IMR-90 (cell line): ENCODE measurements around the gene TRABD. TPM values are rescaled to one million over a fixed set of nuclear protein-coding genes. Genes with fewer than 3 reads are reported as not detected.

Source experiments
- ATAC-seq: fragments of 200-7000 bp; cut with Tn5 transposase; 2 replicates; pipeline ENCODE4 v1.9.1; 2020; ENCODE audit warnings: low read depth, mild to moderate bottlenecking, moderate library complexity
- BruUV-seq: library from RNA; stranded (reverse); fragments of 400-500 nt; replicated peaks from 2 replicates; lab custom pipeline; 2021; lab: Mats Ljungman, UMichigan
- CTCF ChIA-PET: fragments of 300-600 bp; formaldehyde crosslinking; extraction: SDS; loops from one replicate; lab custom pipeline; 2021; ENCODE audit warnings: antibody characterized with exemption; lab: Yijun Ruan, JAX
- POLR2A ChIA-PET: fragments of 300-600 bp; sonication (Branson Sonifier 250); formaldehyde crosslinking; loops from one replicate; lab custom pipeline; 2022; ENCODE audit warnings: antibody characterized with exemption; ENCODE audit not compliant: unreplicated experiment; lab: Charles Lee
- DNase-seq: peaks from one replicate; pipeline ENCODE4 v3.0.0; 2013
- H2AFZ ChIP-seq: replicated peaks from 2 replicates; pipeline ENCODE3; 2013; ENCODE audit warnings: low read length, mild to moderate bottlenecking; ENCODE audit not compliant: poor library complexity
- H2AK5ac ChIP-seq: 2 replicates; pipeline ENCODE4 v1.6.1; 2013; ENCODE audit warnings: low read depth, low read length, inconsistent platforms
- H2AK9ac ChIP-seq: replicated peaks from 2 replicates; pipeline ENCODE3; 2013; ENCODE audit warnings: mild to moderate bottlenecking, low read depth, low read length, moderate library complexity; ENCODE audit not compliant: poor library complexity
- H2BK120ac ChIP-seq: 2 replicates; pipeline ENCODE4 v1.6.1; 2013; ENCODE audit warnings: low read depth, low read length, inconsistent platforms
- H2BK15ac ChIP-seq: 3 replicates; pipeline ENCODE4 v1.6.1; 2013; ENCODE audit warnings: low read depth, low read length, inconsistent platforms
- H2BK20ac ChIP-seq: 2 replicates; pipeline ENCODE4 v1.6.1; 2013; ENCODE audit warnings: low read depth, mild to moderate bottlenecking, inconsistent platforms, low read length, moderate library complexity
- H2BK5ac ChIP-seq: 2 replicates; pipeline ENCODE4 v1.6.1; 2013; ENCODE audit warnings: mild to moderate bottlenecking, low read depth, low read length, inconsistent platforms; ENCODE audit not compliant: poor library complexity, severe bottlenecking
- H3K14ac ChIP-seq: replicated peaks from 2 replicates; pipeline ENCODE4 v1.6.1; 2013; ENCODE audit warnings: low read depth, low read length, inconsistent platforms
- H3K18ac ChIP-seq: 2 replicates; pipeline ENCODE4 v1.6.1; 2013; ENCODE audit warnings: low read depth, low read length, control low read depth
- H3K23ac ChIP-seq: 2 replicates; pipeline ENCODE4 v1.6.1; 2013; ENCODE audit warnings: low read depth, low read length, inconsistent platforms
- H3K27ac ChIP-seq: 2 replicates; pipeline ENCODE4 v1.5.1; 2013; ENCODE audit warnings: mild to moderate bottlenecking, control low read depth, low read length; ENCODE audit not compliant: insufficient read depth
- H3K27me3 ChIP-seq: 2 replicates; pipeline ENCODE4 v1.6.1; 2013; ENCODE audit warnings: low read length; ENCODE audit not compliant: control insufficient read depth, insufficient read depth
- H3K36me3 ChIP-seq: 2 replicates; pipeline ENCODE4 v1.6.1; 2013; ENCODE audit warnings: low read length, mixed read lengths; ENCODE audit not compliant: control insufficient read depth, insufficient read depth
- H3K4ac ChIP-seq: 2 replicates; pipeline ENCODE4 v1.6.1; 2013; ENCODE audit warnings: low read depth, low read length, inconsistent platforms
- H3K4me1 ChIP-seq: 2 replicates; pipeline ENCODE4 v1.6.1; 2013; ENCODE audit warnings: low read length, mixed read lengths; ENCODE audit not compliant: control insufficient read depth, insufficient read depth
- H3K4me2 ChIP-seq: 2 replicates; pipeline ENCODE4 v1.6.1; 2013; ENCODE audit warnings: low read depth, mild to moderate bottlenecking, control low read depth, low read length, moderate library complexity
- H3K4me3 ChIP-seq: 2 replicates; pipeline ENCODE4 v1.5.1; 2013; ENCODE audit warnings: low read depth, mild to moderate bottlenecking, control low read depth, low read length, moderate library complexity; ENCODE audit not compliant: insufficient read depth
- H3K56ac ChIP-seq: 2 replicates; pipeline ENCODE4 v1.6.1; 2013; ENCODE audit warnings: low read length, inconsistent platforms; ENCODE audit not compliant: insufficient read depth; ENCODE audit errors: extremely low read depth
- H3K79me1 ChIP-seq, 2 experiments: 2 replicates each; pipeline ENCODE4 v1.6.1; 2013; ENCODE audit warnings: low read length in 2 of 2, inconsistent platforms in 1 of 2, low read depth in 1 of 2
- H3K9ac ChIP-seq: 2 replicates; pipeline ENCODE4 v1.6.1; 2013; ENCODE audit warnings: low read depth, low read length, control low read depth
- H3K9me1 ChIP-seq: 2 replicates; pipeline ENCODE4 v1.6.1; 2013; ENCODE audit warnings: low read length, inconsistent platforms; ENCODE audit not compliant: insufficient read depth
- H3K9me3 ChIP-seq: 2 replicates; pipeline ENCODE4 v1.6.1; 2013; ENCODE audit warnings: low read length; ENCODE audit not compliant: control insufficient read depth, insufficient read depth
- H4K20me1 ChIP-seq: 2 replicates; pipeline ENCODE4 v1.6.1; 2013; ENCODE audit warnings: low read length, inconsistent platforms; ENCODE audit not compliant: insufficient read depth
- H4K5ac ChIP-seq: 2 replicates; pipeline ENCODE4 v1.6.1; 2013; ENCODE audit warnings: mild to moderate bottlenecking, low read depth, low read length, control low read depth
- H4K8ac ChIP-seq, 2 experiments: 2 replicates each; pipeline ENCODE4 v1.6.1; 2013; ENCODE audit warnings: low read depth in 2 of 2, low read length in 2 of 2, control low read depth in 1 of 2, inconsistent platforms in 1 of 2
- H4K91ac ChIP-seq: 2 replicates; pipeline ENCODE4 v1.6.1; 2013; ENCODE audit warnings: low read depth, low read length, inconsistent platforms; ENCODE audit not compliant: insufficient read depth
- BHLHE40 ChIP-seq: fragments of 150-350 bp; IDR thresholded peaks from 2 replicates; pipeline ENCODE4 v1.6.1; 2016; ENCODE audit warnings: mild to moderate bottlenecking, low read depth, low read length
- CTCF ChIP-seq: conservative IDR thresholded peaks from 2 replicates; pipeline ENCODE4 v1.5.1; 2012; ENCODE audit warnings: mild to moderate bottlenecking, low read depth, low read length, improper control_type of control experiment
- ELK1 ChIP-seq: fragments of 150-350 bp; IDR thresholded peaks from 2 replicates; pipeline ENCODE4 v1.6.1; 2016; ENCODE audit warnings: low read depth, mild to moderate bottlenecking, low read length, moderate library complexity, borderline replicate concordance
- MXI1 ChIP-seq: IDR thresholded peaks from 2 replicates; pipeline ENCODE4 v1.6.1; 2012; ENCODE audit warnings: low read depth, mild to moderate bottlenecking, low read length, moderate library complexity, borderline replicate concordance
- RAD21 ChIP-seq: IDR thresholded peaks from 2 replicates; pipeline ENCODE4 v1.6.1; 2012; ENCODE audit warnings: low read length, improper control_type of control experiment
- SMC3 ChIP-seq: fragments of 150-350 bp; IDR thresholded peaks from 2 replicates; pipeline ENCODE4 v1.6.1; 2016; ENCODE audit warnings: low read depth, mild to moderate bottlenecking, antibody characterized with exemption, low read length, moderate library complexity
- USF2 ChIP-seq: fragments of 150-350 bp; IDR thresholded peaks from 2 replicates; pipeline ENCODE4 v1.6.1; 2017; ENCODE audit warnings: mild to moderate bottlenecking, antibody characterized with exemption, low read length, low read depth
- WGBS, 2 experiments: methylation state at CpG; one replicate each; pipeline versions ENCODE4 v1.1.5 to v1.1.7; 2013; ENCODE audit warnings: missing lambda C conversion rate in 2 of 2; ENCODE audit not compliant: insufficient read length in 1 of 2; ENCODE audit errors: extremely low coverage in 2 of 2; 5-methylcytosine and 5-hydroxymethylcytosine counted together
- dilution Hi-C: fragments of 300-500 bp; cut with HindIII; formaldehyde crosslinking; loops from one replicate; pipeline ENCODE4 v1.14.3; 2018; ENCODE audit warnings: low sequenced_read_pairs; ENCODE audit not compliant: unreplicated experiment
- in situ Hi-C: fragments of 300-500 bp; cut with MboI; formaldehyde crosslinking; loops from 3 replicates; pipeline ENCODE4 v1.14.3; 2019; ENCODE audit warnings: low sequenced_read_pairs, inconsistent platforms, mixed read lengths
- intact Hi-C: fragments of 100-400 bp; cut with micrococcal nuclease; formaldehyde crosslinking; loops from 2 replicates; pipeline ENCODE4 v1.10.0; 2022
- polyA plus RNA-seq, 3 experiments: library from polyadenylated mRNA; depleted of rRNA; stranded (reverse); fragments of >200 nt; gene quantifications; 2 replicates each; pipeline ENCODE4 v1.2.3, GENCODE V29; 2012; ENCODE audit warnings: low replicate concordance in 1 of 3
- total RNA-seq: library from RNA; depleted of rRNA; stranded (reverse); fragments of >200 nt; gene quantifications from 2 replicates; pipeline ENCODE4 v1.2.3, GENCODE V29; 2012

Gene TRABD
- total and polyA plus RNA-seq, 2 of the 4 experiments (the other 2 are of a cell fraction) = 13.4 to 42.7 TPM

- dilution Hi-C loops = no loop called here
- Histone ChIP-seq H3K27ac (no peak overlapping the region), H2BK5ac (no peak overlapping the region), H2AK9ac (peak overlapping the region; percentile 20), H2BK120ac (no peak overlapping the region), H4K91ac (no peak overlapping the region), H2BK15ac (no peak overlapping the region), H3K4me3 (no peak overlapping the region), H3K27me3 (no peaks in the 10 kb centered on the region), H3K9ac (no peak overlapping the region), H3K56ac (no peak overlapping the region), H4K5ac (no peak overlapping the region), H3K4me2 (no peak overlapping the region), H3K4ac (no peak overlapping the region), H3K14ac (no peak overlapping the region), H3K9me1 (0 out of 2 replicates have a peak, but pooled peaks cover 2% of the 10 kb centered on the region), H3K4me1 (peaks cover 4% of the 10 kb centered on the region; the same call in 1 of the 2 replicates), H3K18ac (no peak overlapping the region), H2AFZ (peak overlapping the region; percentile 44), H2AK5ac (no peak overlapping the region), H2BK20ac (no peak overlapping the region), H3K79me1 (peaks cover 37 to 75% of the 10 kb centered on the region in 2 experiments), H3K36me3 (peaks cover 36% of the 10 kb centered on the region), H3K23ac (no peak overlapping the region), H4K8ac (no peak overlapping the region), H3K9me3 (no peaks in the 10 kb centered on the region), H4K20me1 (peaks cover 42% of the 10 kb centered on the region)
- 87% methylated on average over 4 of the region's 10 CpGs; no CpG with 5 or more reads in 1 of the 2 experiments for WGBS, 2 experiments
- BruUV-seq = no TSS peak
- TF ChIP-seq ELK1 (no peak), BHLHE40 (peak; percentile 24; the same call in 1 of the 2 replicates), USF2 (peak; percentile 36; the same call in 1 of the 2 replicates), SMC3 (no peak), MXI1 (0 out of 2 replicates have a peak, but pooled peaks have one; percentile 60), CTCF (peak; percentile 43), RAD21 (0 out of 2 replicates have a peak, but pooled peaks have one; percentile 17)
- peak; percentile 26 for DNase-seq
- 0 out of 2 replicates have a peak, but pooled peaks have one; percentile 27 for ATAC-seq
- POLR2A ChIA-PET = no interaction called here
- in situ Hi-C loops = loop anchor here (25.0 kb wide), 1 partner anchor 394 kb away; no protein-coding TSS in a partner anchor
- intact Hi-C loops = loop anchor here (10.0 kb wide), 1 partner anchor 232 kb away; no protein-coding TSS in a partner anchor
- CTCF ChIA-PET = no interaction called here
Observed at GRCh38 chr22:50206599-50206998, 20.9 kb downstream of the TRABD start.
